H54 (cell line): Measurements from ENCODE around the gene ZNF263.

Source experiments
- DNase-seq: peaks from one replicate; pipeline ENCODE4 v3.0.0; 2011; ENCODE audit warnings: low spot score, mixed read lengths; ENCODE audit not compliant: insufficient read length
- FAIRE-seq: peaks from 3 replicates; lab custom pipeline; 2011; peaks lifted over from hg19 to GRCh38; lab: Jason Lieb, UNC
- POLR2A ChIP-seq: IDR thresholded peaks from 2 replicates; pipeline ENCODE4 v1.6.1; 2011; ENCODE audit warnings: low read depth, mild to moderate bottlenecking, low read length

ZNF263 gene

GRCh38 chr16:3328104-3328503, 44.8 kb downstream of the ZNF263 start:
- no peak for DNase-seq
- no peak for TF ChIP-seq POLR2A
- FAIRE-seq, result no peak

GRCh38 chr16:3328643-3329042, 45.4 kb downstream of the ZNF263 start:
- DNase-seq (no peak), FAIRE-seq (no peak)
- no peak for TF ChIP-seq POLR2A
